ENCODE results near the gene MYADML2.

The MYADML2 gene

DNA sequence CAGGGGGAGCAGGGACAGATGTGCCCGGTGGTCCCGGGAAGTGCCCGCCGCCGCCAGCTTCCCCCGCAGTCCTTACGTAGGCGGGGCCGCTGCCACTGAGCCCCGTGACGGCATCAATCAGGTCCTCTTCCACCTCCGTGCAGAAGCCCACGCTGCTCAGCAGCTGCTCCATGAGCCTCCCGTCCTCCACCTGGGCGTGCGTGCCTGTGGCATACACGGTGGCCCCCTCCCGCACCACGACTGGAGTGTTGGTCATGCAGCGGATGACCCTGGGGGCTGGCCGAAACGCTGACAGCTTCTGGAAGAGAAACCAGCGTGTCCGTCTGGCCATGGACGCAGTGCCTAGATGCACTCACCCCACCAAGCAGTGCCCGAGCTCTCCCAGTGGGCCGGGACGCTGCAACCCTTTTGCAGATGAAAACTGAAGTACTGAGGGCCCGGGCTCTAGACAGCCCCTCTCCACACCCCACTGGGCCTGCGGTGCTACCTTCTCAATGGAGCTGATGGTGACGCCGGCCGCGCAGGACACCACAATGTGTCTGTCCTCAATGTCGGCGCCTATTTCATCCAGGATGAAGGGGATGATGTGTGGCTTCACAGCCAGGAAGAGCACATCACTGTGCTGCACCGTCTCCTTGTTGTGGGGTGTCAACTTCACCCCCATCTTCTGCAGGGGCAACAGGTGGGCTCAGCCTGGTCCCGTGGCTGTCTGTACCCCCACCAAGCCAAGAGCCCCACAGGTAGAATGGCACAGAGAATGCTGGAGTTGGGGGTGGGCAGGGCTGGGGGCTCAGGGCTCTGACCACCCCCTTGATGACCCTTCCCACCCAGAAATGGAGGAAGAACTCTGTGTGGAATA is 12.0 kb downstream of the MYADML2 start:
- no peak for DNase-seq

DNA sequence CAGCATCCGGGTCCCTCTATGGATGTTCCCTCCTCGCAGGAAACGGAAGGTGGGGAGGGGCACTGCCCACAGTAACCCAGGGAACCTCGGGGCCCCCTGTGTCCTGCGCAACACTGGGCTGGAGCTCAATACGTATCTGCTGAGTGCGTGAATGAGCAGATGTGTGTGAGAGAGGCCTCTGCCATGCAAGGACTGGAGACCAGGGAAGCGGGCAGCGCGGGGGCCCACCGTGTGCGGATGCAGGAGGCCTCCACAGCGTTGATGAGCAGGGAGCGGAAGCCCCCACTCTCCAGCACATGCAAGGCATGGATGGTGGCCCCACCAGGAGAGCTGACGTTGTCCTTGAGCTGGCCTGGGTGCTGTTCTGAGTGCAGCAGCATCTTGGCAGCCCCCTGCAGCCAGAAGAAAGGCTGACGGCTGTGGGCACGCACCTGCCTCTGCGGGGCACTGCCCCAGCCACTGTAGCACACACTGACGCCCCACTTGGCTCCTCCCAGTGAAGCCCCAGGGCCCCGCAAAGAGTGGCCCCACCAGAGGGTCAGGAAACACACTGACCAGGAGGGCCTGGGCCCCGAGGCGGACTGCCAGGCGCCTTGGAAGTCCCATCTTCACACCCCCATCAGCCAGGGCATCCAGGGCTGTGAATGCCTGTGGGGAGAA is 12.8 kb downstream of the MYADML2 start:
- DNase-seq: no peak

DNA sequence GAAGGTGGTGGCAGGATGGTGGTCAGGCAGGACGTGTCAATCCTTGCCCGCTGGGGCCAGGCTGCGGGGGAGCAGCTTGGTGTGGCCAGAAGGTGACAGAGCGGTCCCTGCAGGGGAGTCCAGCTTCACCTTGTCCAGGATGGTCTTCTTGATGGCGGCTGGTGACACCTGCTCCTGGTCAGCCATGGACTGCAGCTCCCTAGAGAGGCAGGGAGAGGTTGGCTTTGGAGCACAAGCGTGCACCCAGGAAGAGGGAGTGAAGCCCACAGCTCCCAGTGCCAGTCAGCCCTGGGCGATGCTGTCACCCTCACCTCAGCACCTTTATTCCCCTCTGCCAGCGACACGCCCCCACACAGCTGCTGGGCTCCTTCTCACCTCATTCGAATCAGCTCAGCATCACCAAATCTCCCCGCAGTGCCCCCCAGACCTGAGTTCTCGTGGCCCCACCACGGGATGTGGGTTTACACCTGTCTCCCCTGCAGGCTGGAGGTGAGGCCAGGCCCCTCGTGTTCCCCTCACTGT is 13.8 kb downstream of the MYADML2 start:
- DNase-seq: no peak

DNA sequence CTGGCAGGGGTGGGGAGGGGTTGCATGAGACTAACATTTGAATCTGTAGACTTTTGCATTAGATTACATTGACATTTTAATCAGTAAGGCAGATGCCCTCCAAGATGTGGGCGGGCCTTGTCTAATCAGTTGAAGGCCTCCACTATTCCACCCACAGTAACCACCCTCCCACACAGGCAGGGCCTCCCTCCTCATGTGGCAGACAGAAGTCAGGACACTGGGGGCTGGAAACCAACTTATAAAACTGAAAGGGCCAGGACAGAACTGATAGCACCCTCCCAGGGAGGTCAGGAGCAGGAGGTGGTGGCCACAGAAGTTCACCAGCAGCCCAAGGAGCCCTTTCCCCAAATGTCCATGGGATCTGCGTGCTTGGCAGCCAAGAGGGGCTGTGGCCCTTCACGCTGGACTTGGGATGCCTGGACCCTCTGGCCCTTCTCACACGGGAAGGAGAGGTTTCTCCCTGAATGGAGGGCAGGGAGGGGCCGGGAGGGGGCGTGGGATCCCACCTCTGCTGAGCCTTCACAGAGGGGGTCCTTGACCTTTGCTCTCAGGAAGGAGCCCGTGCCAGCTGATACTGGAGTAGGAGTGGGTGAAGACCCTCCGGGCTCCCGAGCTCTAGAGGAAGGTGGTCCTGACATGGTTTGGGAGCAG is 14.6 kb downstream of the MYADML2 start:
- no peak for DNase-seq

DNA sequence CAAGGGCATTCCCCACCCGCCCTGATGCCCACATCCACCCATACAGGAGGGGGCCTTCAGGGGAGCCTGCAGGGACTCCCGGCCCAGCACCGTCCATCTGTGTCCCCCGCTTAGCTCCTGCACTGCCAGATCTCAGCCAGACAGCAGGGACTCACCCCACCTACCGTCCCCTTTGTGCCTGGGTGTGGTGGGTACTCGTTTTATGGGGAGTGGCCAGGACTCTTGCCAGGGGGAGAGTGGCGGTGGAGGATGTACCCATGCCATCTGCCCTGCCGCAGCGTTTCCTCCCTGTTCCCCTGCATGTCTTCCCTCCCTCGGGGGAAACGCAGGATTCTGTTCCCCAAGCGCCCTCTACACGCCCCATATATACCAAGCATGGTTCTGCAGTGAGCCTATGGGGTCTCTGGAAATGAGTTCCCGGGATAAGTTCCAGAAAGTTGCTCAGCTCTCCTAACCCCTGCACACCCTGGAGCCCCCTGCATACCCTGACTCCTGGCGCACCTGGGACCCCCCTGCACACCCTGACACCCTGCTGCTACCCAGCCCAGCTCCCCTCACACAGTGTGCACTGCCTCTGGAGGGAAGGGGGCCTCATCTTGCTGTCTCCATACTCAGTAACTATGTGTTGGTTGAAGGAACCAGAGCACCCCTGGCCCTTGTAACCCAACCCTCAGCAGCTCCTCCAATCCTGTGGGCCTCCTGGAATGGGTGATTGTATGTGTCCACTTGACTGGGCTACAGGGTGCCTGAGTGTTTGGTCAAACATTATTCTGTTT is 15.3 kb downstream of the MYADML2 start:
- no peak for DNase-seq

DNA sequence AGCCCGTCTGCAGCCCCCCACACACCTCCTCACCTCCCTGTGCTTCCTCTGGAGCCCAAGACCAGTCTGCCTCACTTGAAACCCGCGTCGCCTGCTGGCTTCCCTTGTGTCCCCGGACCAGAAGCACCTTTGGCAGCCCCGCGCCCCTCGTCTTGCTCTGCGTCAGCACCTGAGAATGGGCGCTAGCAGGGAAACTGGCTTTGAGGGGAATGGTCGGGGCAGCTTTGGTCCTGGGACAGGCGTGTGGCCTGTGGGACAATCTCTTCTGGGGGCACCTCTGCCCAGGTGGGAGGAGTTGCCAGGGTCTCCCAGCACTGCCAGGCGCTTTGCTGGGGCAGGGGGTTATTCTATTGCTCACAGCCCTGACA is 15.9 kb downstream of the MYADML2 start:
- DNase-seq: no peak

DNA sequence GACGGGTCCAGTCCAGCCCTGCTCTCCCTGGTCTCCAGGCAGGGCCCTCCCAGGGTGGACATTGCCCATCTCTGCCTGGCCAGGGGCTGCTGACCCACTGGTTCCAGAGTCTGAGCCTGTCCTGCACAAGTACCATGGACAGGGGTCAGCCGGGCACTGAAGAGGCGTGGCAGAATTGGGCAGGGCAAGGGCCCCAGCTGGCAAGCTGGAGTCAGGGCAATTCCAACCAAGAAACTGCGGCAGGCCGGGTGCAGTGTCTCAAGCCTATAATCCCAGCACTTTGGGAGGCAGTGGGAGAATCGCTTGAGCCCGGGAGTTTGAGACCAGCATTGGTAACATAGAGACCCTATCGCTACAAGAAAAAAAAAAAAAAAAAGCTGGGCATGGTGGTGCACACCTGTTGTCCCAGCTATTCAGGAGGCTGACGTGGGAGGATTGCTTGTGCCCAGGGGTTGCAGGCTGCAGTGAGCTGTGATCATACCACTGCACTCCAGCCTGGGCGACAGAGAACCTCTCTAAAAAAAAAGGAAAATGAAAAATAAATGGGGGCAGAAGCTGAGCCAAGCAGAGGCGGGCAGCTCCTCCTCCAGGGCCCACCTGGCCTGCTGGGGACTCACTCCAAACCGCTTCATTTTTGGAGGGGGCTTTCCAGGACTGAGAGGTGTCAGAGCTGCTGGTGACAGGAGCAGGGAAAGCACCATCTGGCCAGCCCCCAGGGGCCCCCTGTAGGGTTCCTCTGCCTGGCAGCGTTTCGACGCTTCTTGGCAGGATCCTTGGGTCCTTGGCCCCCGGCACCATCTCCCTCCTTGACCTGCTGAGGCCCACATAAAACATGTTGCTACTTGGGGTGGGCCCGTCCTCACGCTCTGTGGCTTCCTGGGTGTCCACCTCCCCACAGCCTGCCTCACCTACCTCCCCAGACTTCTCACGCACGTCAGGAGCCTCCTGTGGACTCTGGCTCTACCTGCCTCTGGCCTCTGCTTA is 16.6 kb downstream of the MYADML2 start:
- DNase-seq: no peak

DNA sequence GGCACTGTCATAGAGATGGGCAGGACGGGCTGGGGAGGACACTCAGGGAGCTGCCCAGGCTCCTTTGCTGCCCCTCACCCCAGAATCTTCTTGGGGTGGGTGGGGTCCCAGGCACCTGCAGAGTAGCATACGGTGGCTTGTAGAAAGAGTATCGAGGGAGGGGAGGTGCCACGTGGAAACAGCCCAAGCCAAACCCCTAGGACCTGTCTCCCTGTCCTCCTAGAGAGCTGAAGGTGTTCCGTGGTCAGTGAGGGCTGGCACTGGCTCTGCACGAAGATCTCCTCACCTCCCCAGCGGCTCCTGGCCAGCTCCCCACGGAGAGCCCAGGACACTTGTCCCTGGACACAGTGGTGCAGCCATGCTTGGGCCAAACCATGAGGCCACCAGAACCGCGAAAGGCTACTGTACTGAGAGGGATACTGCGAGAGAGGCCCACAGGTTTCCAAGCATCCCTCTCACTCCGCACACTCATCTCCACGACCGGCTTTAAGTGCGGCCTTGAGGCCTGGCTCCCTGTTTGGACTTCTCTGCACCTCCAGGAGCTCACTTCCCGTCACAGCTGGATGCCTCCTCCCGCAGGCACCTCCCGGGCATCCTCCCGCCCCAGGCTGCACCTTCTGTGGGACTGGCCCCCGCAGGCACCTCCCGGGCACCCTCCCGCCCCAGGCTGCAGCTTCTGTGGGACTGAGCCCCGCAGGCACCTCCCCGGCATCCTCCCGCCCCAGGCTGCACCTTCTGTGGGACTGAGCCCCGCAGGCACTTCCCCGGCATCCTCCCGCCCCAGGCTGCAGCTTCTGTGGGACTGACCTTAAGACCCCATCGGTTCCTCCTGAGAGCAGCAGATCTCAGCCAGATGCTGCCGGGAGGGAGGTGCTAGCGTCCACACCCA is 17.5 kb downstream of the MYADML2 start:
- no peak for DNase-seq

DNA sequence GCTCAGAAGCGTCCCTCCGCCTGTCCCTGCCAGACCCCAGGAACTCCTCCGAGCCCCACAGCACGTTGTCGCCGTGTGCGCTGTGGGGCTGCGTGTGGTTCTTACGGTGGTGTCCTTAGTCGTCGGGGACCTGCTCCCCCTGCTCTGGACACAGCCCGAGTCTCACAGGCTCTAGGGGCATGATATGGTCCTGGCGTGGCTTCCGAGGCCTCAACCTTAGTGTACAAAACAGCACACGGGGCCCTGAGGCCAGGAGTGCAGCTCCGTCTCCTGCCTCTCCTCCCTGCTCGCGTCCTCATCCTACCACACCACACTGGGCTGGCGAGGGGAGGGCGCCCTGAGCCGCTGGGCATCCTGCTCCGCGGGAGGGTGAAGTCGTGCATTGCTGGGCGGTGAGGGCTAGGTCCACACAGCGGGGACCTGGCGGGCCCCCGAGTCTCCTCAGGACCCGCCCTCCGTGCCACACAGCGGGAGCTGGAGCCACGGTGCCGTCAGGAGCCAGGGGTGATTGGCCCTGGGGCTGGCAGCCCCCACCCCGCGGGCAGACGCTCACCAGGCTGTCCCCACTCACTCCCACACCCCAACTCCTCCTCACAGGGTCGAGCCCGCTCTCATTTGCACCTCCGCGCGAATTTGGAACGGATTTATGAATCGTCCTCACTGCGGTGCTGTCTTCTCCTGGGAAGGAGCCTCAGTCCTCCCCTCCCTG is 18.3 kb downstream of the MYADML2 start:
- peak in 1 of 2 experiments; percentile 29 for DNase-seq

DNA sequence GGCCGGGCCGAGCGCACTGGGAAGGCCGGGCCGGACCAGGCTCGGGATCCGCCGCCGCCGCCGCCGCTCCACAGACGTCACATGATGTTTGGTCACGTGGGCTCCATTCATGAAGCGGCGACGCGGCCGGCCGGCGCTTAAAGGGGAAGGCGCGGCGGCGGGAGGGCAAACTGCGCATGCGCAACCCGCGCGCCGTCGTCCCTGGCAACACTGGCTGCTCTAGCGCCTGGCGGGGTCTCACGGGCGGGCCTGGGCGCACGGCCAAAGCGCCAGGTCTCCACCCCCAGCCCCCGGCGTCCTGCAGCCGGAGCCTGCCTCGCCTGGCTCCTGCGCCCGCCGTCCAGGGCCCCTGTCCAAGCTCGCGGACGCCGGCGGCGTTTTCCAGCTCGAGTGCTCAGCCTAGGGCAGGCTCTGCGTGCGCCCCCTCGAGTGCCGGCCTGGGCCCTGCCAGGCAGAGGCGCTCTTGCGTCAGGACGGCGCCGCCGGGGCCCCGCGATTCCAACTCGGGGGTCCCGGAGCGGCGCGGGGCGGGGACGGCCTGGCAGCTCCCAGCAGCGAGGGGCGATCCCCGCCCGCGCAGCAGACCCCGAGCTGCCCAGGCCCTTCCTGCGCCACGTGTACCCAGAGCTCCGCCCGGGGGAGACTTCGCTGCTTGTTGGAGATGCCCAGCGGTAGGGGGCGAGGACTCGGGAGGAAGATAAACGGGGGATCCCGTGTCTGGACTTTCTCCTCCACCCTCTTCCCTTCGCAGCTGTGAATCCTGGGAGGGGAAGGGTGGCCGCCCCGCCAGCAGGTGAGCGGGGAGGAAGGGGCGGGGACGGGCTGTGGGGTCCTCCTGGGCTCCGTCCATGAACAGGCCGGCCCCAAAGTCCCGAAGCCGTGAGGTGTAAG is 19.1 kb downstream of the MYADML2 start, which contains the start of gene MAFG:
Gene MAFG, minus strand, starts transcription at position 83 of the 891 bp plus-strand sequence. CDS start 4,550 bp downstream, outside the sequence.
- DNase-seq: peak; percentile 92 to 93

DNA sequence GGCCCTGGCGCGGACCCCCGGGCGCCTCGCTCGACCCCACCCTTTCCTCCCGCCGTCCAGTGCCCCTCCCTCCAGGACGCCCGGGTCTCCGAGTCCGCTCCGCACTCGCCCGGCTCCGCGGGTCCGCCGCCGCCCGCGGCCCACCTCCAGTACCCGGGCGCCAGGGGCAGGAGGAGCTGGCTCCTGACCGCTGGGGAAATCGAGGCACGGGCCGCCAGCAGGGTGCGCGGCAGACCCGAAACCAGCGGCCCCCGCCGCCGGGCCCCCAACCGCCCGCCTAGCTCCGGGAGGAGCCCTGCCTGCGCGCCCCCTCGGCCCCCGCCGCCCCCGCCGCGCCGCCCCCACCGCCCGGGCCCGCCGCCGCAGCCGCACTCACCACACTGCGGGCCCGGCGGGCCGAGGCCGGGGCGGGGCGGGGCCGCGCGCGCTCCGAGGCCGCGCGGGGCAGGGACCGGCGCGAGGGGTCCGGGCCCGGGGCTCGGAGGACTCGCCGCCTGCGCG is 19.8 kb downstream of the MYADML2 start:
- DNase-seq: no peak

DNA sequence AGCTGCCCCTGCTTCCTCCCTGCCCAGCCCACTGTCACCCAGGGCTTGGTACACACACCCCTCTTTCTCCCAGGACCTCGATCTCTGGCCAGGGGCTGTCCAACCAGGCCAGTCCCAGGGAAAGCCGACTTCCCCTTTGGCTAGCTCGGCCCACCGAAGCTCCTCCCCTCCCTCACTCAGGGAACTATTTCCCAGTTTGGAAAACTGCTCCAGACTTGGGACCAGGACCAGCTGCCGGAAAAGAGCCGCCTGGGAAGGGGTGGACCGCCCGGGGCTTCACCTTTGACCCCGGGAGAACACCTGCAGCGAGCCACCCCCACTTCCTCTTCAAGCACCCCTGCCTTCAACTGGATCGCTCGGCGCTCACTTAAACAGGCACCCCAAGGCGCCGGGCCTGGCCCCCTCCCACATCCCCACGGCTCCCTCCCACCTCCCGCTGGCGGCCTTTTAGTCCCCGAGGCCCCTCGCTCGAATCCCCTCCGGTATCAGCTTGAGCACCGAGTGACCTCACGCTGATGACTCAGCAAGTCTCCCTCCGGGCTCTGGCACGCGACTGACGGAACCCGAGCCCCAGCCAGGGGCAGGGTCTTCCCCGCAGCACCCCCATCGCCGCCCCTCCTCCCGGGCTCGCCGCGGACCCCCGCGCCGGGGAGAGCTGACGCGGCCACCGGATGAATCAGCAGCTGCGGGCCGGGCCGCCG is 20.4 kb downstream of the MYADML2 start:
- peak; percentile 78 to 82 for DNase-seq

DNA sequence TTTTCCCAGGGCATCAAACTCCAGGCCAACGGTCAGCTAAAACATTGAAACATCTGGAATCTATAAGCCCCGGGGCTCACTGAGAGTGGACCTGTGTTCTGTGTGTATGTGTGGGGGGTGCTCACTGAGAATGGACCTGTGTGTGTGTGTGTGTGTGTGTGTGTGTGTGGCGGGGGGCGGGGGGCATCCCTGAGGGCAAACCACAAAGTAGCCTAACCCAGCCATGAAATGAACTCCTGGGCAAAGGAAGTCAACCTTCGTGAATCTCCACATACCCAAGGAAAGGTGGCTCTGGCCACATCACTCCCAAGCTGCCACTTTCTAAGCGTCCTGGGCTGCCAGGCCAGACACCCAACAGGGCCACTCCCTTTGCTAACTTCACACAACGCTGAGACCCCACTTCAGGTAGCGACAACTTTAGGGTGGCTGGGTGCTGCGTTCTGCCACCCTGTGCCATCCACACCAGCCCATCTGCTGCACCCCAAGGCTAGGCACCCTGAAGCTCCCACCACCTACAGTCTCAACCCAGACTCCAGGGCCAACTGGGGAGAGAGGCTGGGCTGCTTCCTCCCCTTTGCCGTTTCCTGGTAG is 21.1 kb downstream of the MYADML2 start:
- peak in 1 of 2 experiments; percentile 44 for DNase-seq

DNA sequence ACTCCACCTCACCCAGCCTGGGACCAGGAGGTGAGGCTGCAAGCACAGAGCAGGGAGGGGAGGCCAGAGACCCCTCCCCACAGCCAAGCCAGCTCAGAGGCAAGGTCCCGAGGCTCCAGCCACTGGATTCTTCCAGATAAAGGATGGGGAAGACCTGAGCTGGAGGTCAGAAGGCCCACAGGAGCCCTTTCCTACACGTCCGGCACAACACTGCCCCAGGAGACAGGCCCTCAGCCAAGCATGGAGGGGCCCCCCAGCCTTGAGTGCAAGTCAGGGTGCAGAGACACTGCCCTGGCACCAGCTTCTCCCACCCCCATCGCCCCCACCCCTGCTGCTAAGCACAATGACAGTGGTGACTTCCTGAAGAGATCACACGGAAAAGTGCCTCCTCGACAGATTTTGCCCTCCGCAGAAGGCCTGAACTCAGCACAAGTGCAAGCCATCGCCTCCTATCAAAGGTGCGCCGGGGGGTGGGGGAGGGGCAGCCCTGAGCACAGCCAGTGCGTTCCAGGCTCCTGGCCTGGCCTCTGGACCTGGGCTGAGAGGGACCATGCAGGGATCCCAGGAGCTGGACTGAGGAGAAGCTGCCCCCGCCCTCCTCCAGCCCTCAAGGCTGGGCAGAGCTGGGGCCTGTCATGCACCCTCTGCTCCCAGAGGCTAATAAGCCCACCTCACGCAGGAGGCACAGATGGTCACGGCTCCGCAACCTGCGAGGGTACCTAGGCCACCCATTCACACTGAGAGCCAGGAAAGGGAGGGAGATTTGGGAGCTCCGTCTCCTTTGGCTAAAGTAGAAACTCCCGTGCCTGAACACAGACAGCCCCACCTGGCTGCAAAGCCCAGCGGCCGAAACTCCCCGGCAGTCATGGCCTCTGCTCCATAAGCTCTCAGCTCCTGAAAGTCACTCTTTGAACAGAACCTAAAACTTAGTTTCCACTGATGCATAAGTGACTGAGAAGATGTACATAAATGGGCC is 22.2 kb downstream of the MYADML2 start:
- DNase-seq: no peak

DNA sequence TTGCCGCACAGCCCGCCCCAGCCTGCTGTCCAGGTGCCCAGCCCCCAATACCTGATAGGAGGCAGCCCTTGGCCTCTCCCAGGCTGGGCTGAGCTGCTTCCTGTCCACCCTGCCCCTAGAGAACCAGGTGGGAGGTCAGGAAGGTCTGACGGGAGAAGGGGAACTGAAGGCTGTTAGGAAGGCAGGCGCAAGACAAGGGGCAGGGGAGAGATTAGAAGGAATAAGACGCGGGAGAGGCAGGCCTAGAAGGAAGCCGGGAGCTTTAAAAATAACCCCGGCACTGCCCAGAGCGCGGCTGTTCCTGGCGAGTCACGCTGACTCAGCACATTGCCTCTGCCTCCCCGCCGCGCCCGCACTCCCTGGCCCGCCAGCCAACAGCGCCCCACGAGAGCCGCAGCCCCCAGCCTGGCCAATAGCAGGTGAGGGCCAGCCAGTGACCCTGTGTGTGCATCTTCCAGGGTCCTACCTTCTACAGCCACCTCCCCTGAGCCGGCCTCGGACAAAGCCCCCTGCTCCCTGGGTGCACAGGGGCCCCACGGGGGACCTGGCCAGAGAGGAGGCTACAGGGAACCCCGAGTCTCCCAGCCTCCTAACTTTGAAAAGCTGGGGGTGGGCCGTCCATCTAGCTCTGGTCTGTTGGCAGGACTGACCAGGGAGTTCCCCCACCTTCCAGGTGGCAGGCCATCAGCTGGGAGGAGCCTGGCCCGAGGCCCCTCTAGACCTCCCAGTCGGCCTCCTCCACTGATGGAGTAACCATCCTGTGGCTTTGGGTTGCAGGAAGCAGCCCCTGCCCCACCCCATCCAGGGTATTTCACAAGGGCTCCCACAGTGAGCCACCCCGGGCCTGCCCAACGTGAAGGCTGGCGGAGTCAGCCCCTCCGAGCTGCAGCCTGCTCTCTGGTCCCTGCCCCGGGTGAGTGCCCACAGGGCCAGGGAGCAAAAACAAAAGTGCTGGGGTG is 23.5 kb downstream of the MYADML2 start:
- no peak for DNase-seq

Measured in activated T-cell treated with anti-CD3 and anti-CD28 coated beads, Interleukin-2, amount 50 U/mL, for 48 hours (primary cell).